Measurements from ENCODE around the gene TBC1D14.

TBC1D14 gene

GRCh38 chr4:6964858-6965257 is 55.2 kb downstream of the TBC1D14 start:
- no peak for DNase-seq
- Histone ChIP-seq H3K4me1 (peaks cover 5% of the 10 kb centered on the region; the same call in 1 of the 2 replicates), H3K9me3 (no peaks in the 10 kb centered on the region), H3K4me3 (ENCODE audit: low read depth, low read length) (no peak overlapping the region), H3K36me3 (no peaks in the 10 kb centered on the region), H3K27me3 (no peaks in the 10 kb centered on the region)
- TF ChIP-seq, protein P1, sequence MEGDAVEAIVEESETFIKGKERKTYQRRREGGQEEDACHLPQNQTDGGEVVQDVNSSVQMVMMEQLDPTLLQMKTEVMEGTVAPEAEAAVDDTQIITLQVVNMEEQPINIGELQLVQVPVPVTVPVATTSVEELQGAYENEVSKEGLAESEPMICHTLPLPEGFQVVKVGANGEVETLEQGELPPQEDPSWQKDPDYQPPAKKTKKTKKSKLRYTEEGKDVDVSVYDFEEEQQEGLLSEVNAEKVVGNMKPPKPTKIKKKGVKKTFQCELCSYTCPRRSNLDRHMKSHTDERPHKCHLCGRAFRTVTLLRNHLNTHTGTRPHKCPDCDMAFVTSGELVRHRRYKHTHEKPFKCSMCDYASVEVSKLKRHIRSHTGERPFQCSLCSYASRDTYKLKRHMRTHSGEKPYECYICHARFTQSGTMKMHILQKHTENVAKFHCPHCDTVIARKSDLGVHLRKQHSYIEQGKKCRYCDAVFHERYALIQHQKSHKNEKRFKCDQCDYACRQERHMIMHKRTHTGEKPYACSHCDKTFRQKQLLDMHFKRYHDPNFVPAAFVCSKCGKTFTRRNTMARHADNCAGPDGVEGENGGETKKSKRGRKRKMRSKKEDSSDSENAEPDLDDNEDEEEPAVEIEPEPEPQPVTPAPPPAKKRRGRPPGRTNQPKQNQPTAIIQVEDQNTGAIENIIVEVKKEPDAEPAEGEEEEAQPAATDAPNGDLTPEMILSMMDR (IDR thresholded peaks at IDR 0.05; ENCODE audit: low read depth, low read length): no peak

GRCh38 chr4:6965329-6965728 is 55.7 kb downstream of the TBC1D14 start:
- H3K9me3 ChIP-seq: no peaks in the 10 kb centered on the region
- no peaks in the 10 kb centered on the region for H3K27me3 ChIP-seq
- no peak for DNase-seq
- TF ChIP-seq, protein P1 (IDR thresholded peaks at IDR 0.05; ENCODE audit: low read depth, low read length): no peak
- H3K4me1 ChIP-seq: peaks cover 5% of the 10 kb centered on the region; the same call in 1 of the 2 replicates
- H3K4me3 ChIP-seq (ENCODE audit: low read depth, low read length): no peak overlapping the region
- no peaks in the 10 kb centered on the region for H3K36me3 ChIP-seq

GRCh38 chr4:6967846-6968340 is 58.3 kb downstream of the TBC1D14 start:
- Histone ChIP-seq H3K4me1 (peaks cover 4% of the 10 kb centered on the region; the same call in 1 of the 2 replicates), H3K36me3 (no peaks in the 10 kb centered on the region), H3K4me3 (ENCODE audit: low read depth, low read length) (no peak overlapping the region), H3K9me3 (no peaks in the 10 kb centered on the region), H3K27me3 (no peaks in the 10 kb centered on the region)
- TF ChIP-seq, protein P1 (IDR thresholded peaks at IDR 0.05; ENCODE audit: low read depth, low read length): no peak
- no peak for DNase-seq

DNA sequence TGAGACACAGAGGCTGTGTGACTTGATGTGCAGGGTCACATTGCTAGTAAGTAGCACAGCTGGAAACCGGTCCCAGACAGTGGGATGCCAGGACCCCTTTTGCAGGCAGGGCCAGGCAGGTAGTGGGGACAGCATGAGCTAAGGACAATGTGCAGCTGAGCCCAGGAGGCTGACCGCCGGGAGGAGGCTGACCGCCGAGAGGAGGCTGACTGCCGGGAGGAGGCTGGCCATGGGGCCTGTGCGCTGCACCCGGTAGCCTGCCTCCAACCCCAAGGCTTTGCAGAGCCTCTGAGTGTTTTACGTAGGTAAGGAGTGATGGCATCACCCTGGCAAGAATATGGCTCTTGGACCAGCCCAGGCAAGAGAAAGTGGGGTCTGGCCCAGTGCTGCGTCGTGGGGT is 58.9 kb downstream of the TBC1D14 start:
- TF ChIP-seq, protein P1 (IDR thresholded peaks at IDR 0.05; ENCODE audit: low read depth, low read length): no peak
- Histone ChIP-seq H3K4me1 (no peaks in the 10 kb centered on the region), H3K4me3 (ENCODE audit: low read depth, low read length) (no peak overlapping the region), H3K36me3 (no peaks in the 10 kb centered on the region), H3K27me3 (no peaks in the 10 kb centered on the region), H3K9me3 (no peaks in the 10 kb centered on the region)
- DNase-seq: no peak

- no peak for DNase-seq
- Histone ChIP-seq H3K36me3 (no peaks in the 10 kb centered on the region), H3K27me3 (no peaks in the 10 kb centered on the region), H3K9me3 (no peaks in the 10 kb centered on the region), H3K4me1 (no peaks in the 10 kb centered on the region), H3K4me3 (ENCODE audit: low read depth, low read length) (no peak overlapping the region)
- TF ChIP-seq, protein P1 (IDR thresholded peaks at IDR 0.05; ENCODE audit: low read depth, low read length): no peak
These were observed 60.5 kb downstream of the TBC1D14 start for GRCh38 chr4:6969826-6970800.

All from BE2C (cell line).